Measurements from ENCODE around the gene YIPF5. TPM values are rescaled to one million over a fixed set of nuclear protein-coding genes. Genes with fewer than 3 reads are reported as not detected.

The YIPF5 gene
- total and polyA plus RNA-seq, 4 donors = 10.6 to 51.9 (median 34.1) TPM

- Histone ChIP-seq H3K9ac (ENCODE audit: insufficient read depth in 1 of 2, low read length in 2 of 2) (no peak overlapping the region), H3K4me3 (no peak overlapping the region), H3K4me1 (ENCODE audit: control insufficient read depth in 5 of 5, insufficient read depth in 5 of 5, low read length in 5 of 5) (peaks cover 0 to 10% (median 0%) of the 10 kb centered on the region in 5 donors), H3K27ac (ENCODE audit: low read depth in 1 of 2, low read length in 1 of 2) (no peak overlapping the region), H3K27me3 (ENCODE audit: control insufficient read depth in 3 of 3, insufficient read depth in 3 of 3, low read length in 2 of 3) (no peaks in the 10 kb centered on the region), H3K9me3 (ENCODE audit: control insufficient read depth in 4 of 4, insufficient read depth in 3 of 4, low read length in 3 of 4) (no peaks in the 10 kb centered on the region), H3K36me3 (ENCODE audit: control insufficient read depth in 4 of 4, insufficient read depth in 4 of 4, low read length in 4 of 4) (no peaks in the 10 kb centered on the region)
- ATAC-seq (ENCODE audit: insufficient read depth, low FRiP score) (no peak), DNase-seq (no peak)
- WGBS, 2 donors = 53 to 68% methylated on average over 1 of the region's 1 CpG
- no peak for TF ChIP-seq CTCF (IDR thresholded peaks at IDR 0.05; ENCODE audit: control extremely low read depth, extremely low read depth)
Observed at GRCh38 chr5:144142824-144143162, 27.7 kb downstream of the YIPF5 start.

GRCh38 chr5:144142139-144142823, 28.2 kb downstream of the YIPF5 start:
- Histone ChIP-seq H3K4me3 (no peak overlapping the region), H3K9ac (ENCODE audit: insufficient read depth in 1 of 2, low read length in 2 of 2) (no peak overlapping the region), H3K9me3 (ENCODE audit: control insufficient read depth in 4 of 4, insufficient read depth in 3 of 4, low read length in 3 of 4) (no peaks in the 10 kb centered on the region), H3K27me3 (ENCODE audit: control insufficient read depth in 3 of 3, insufficient read depth in 3 of 3, low read length in 2 of 3) (no peaks in the 10 kb centered on the region), H3K27ac (ENCODE audit: low read depth in 1 of 2, low read length in 1 of 2) (no peak overlapping the region), H3K36me3 (ENCODE audit: control insufficient read depth in 4 of 4, insufficient read depth in 4 of 4, low read length in 4 of 4) (no peaks in the 10 kb centered on the region), H3K4me1 (ENCODE audit: control insufficient read depth in 5 of 5, insufficient read depth in 5 of 5, low read length in 5 of 5) (peaks cover 0 to 10% (median 0%) of the 10 kb centered on the region in 5 donors)
- no peak for TF ChIP-seq CTCF (IDR thresholded peaks at IDR 0.05; ENCODE audit: control extremely low read depth, extremely low read depth)
- DNase-seq (peak in 2 of 3 donors; percentile 65 to 71), ATAC-seq (ENCODE audit: insufficient read depth, low FRiP score) (no peak)
- 11 to 14% methylated on average over 2 of the region's 2 CpGs for WGBS, 2 donors

GRCh38 chr5:144141585-144141984, 28.9 kb downstream of the YIPF5 start:
- no peaks in the 10 kb centered on the region for H3K27me3 ChIP-seq (ENCODE audit: control insufficient read depth in 3 of 3, insufficient read depth in 3 of 3, low read length in 2 of 3)
- no peaks in the 10 kb centered on the region for H3K9me3 ChIP-seq (ENCODE audit: control insufficient read depth in 4 of 4, insufficient read depth in 3 of 4, low read length in 3 of 4)
- no peak for TF ChIP-seq CTCF (IDR thresholded peaks at IDR 0.05; ENCODE audit: control extremely low read depth, extremely low read depth)
- DNase-seq (no peak), ATAC-seq (ENCODE audit: insufficient read depth, low FRiP score) (no peak)
- no peak overlapping the region for H3K9ac ChIP-seq (ENCODE audit: insufficient read depth in 1 of 2, low read length in 2 of 2)
- H3K4me1 ChIP-seq (ENCODE audit: control insufficient read depth in 5 of 5, insufficient read depth in 5 of 5, low read length in 5 of 5) = peaks cover 0 to 10% (median 0%) of the 10 kb centered on the region in 5 donors
- 95% methylated on average over 2 of the region's 2 CpGs for WGBS, 2 donors
- no peak overlapping the region for H3K27ac ChIP-seq (ENCODE audit: low read depth in 1 of 2, low read length in 1 of 2)
- no peaks in the 10 kb centered on the region for H3K36me3 ChIP-seq (ENCODE audit: control insufficient read depth in 4 of 4, insufficient read depth in 4 of 4, low read length in 4 of 4)
- no peak overlapping the region for H3K4me3 ChIP-seq

- WGBS, 2 donors = 77 to 85% methylated on average over 5 of the region's 5 CpGs
- peak in 2 of 3 donors; percentile 16 to 45 for DNase-seq
- Histone ChIP-seq H3K27me3 (ENCODE audit: control insufficient read depth in 3 of 3, insufficient read depth in 3 of 3, low read length in 2 of 3) (no peaks in the 10 kb centered on the region), H3K27ac (ENCODE audit: low read depth in 1 of 2, low read length in 1 of 2) (no peak overlapping the region), H3K9me3 (ENCODE audit: control insufficient read depth in 4 of 4, insufficient read depth in 3 of 4, low read length in 3 of 4) (no peaks in the 10 kb centered on the region), H3K36me3 (ENCODE audit: control insufficient read depth in 4 of 4, insufficient read depth in 4 of 4, low read length in 4 of 4) (no peaks in the 10 kb centered on the region), H3K4me1 (ENCODE audit: control insufficient read depth in 5 of 5, insufficient read depth in 5 of 5, low read length in 5 of 5) (peaks cover 0 to 5% (median 0%) of the 10 kb centered on the region in 5 donors), H3K4me3 (no peak overlapping the region), H3K9ac (ENCODE audit: insufficient read depth in 1 of 2, low read length in 2 of 2) (no peak overlapping the region)
- TF ChIP-seq CTCF (IDR thresholded peaks at IDR 0.05; ENCODE audit: control extremely low read depth, extremely low read depth) = no peak
- no peak for ATAC-seq (ENCODE audit: insufficient read depth, low FRiP score)
Observed at GRCh38 chr5:144139586-144139985, 30.9 kb downstream of the YIPF5 start.
